ENCODE data around the gene NR6A1. TPM values are rescaled to one million over a fixed set of nuclear protein-coding genes. Genes with fewer than 3 reads are reported as not detected.

NR6A1 gene
- total RNA-seq, 1 experiment from 2014 or later, result 0.91 TPM

DNA sequence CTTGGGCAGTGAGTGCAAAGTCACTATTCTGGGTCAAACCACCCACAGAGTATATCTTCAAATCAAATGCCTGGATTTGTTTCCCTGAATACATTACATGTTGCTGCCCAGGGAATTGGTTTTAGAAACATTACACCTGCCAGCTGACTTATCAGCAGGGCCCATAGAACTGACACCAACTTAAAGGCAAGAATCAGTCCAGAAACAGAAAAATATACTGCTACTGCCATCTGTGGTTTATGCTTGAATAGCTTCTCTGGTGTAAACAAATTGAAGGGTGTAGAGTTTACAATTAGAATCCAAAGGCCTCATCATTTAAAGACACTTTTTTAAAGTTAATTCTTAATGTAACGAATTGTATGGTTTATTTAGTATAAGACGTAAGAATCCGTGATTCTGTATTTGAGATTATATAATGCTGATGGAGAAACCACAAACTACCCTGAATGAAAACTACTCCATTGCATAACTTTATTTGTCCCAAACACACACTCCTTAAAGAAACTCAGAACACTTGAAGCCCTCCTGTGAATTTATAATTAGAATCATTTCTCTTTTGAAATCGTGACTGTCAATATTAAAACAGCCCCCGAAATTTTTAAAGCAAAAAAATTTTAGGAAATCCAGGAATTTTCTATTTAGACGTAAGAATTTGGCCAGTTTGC, 6.2 kb downstream of the NR6A1 start:
- H3K9me3 Mint-ChIP-seq (ENCODE audit: unreplicated experiment), result no peaks in the 10 kb centered on the region
- CTCF ChIA-PET, result interaction anchor here (0.5 to 5.8 kb wide), 24 partner anchors 10 to 346 kb away, joined by 3 to 42 read pairs (median 4); partner anchors contain the start of gene WDR38
- intact Hi-C loops (cut with micrococcal nuclease), result loop anchor here (2.0 kb wide), 2 partner anchors 52 to 212 kb away; no protein-coding TSS in a partner anchor
- no TSS peak for BruUV-seq (replicated peaks)
- H3K27me3 Mint-ChIP-seq (ENCODE audit: insufficient read depth, unreplicated experiment), result no peaks in the 10 kb centered on the region
- H3K4me3 Mint-ChIP-seq (ENCODE audit: unreplicated experiment), result no peak overlapping the region
- TF ChIP-seq, protein P1, sequence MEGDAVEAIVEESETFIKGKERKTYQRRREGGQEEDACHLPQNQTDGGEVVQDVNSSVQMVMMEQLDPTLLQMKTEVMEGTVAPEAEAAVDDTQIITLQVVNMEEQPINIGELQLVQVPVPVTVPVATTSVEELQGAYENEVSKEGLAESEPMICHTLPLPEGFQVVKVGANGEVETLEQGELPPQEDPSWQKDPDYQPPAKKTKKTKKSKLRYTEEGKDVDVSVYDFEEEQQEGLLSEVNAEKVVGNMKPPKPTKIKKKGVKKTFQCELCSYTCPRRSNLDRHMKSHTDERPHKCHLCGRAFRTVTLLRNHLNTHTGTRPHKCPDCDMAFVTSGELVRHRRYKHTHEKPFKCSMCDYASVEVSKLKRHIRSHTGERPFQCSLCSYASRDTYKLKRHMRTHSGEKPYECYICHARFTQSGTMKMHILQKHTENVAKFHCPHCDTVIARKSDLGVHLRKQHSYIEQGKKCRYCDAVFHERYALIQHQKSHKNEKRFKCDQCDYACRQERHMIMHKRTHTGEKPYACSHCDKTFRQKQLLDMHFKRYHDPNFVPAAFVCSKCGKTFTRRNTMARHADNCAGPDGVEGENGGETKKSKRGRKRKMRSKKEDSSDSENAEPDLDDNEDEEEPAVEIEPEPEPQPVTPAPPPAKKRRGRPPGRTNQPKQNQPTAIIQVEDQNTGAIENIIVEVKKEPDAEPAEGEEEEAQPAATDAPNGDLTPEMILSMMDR (IDR thresholded peaks at IDR 0.05; ENCODE audit: unreplicated experiment), result peak; percentile 37
- H3K27ac Mint-ChIP-seq (ENCODE audit: low read depth, unreplicated experiment), result no peak overlapping the region
- POLR2A ChIA-PET, result interaction anchor here (0.6 to 2.0 kb wide), 7 partner anchors 11 to 109 kb away, joined by 3 to 8 read pairs (median 3); no protein-coding TSS in a partner anchor
- no peaks in the 10 kb centered on the region for H3K36me3 Mint-ChIP-seq (ENCODE audit: insufficient read depth, unreplicated experiment)
- peaks cover 11% of the 10 kb centered on the region for H3K4me1 Mint-ChIP-seq (ENCODE audit: insufficient read depth, unreplicated experiment)
- peak; percentile 35 for DNase-seq (ENCODE audit: unreplicated experiment)

DNA sequence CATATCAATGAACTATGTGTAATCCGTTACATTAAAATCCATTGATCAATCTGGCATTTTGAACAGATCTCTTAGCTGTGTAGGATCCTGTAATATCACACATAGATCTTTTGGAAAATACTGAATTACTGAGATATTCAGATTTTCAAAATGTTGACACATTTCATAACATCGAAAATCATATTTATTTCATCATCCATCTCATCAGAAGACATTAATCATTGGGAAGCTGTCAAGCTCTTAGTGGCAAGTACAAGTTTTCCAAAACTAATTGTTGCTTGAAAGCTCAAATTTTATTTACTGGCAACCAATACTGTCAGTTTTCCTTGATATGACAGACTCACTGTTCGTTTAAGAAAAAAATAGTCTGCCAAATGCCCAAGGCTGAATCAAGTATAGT, 8.5 kb downstream of the NR6A1 start:
- intact Hi-C loops (cut with micrococcal nuclease), result no loop called here

GRCh38 chr9:124761710-124762109, 9.4 kb downstream of the NR6A1 start:
- DNase-seq (ENCODE audit: unreplicated experiment), result no peak
- H3K9me3 Mint-ChIP-seq (ENCODE audit: unreplicated experiment), result no peaks in the 10 kb centered on the region
- H3K4me1 Mint-ChIP-seq (ENCODE audit: insufficient read depth, unreplicated experiment), result peaks cover 13% of the 10 kb centered on the region
- TF ChIP-seq, protein P1 (IDR thresholded peaks at IDR 0.05; ENCODE audit: unreplicated experiment), result no peak
- no peak overlapping the region for H3K27ac Mint-ChIP-seq (ENCODE audit: low read depth, unreplicated experiment)
- no peaks in the 10 kb centered on the region for H3K36me3 Mint-ChIP-seq (ENCODE audit: insufficient read depth, unreplicated experiment)
- ChIA-PET POLR2A (interaction anchor here (1.2 to 1.9 kb wide), 2 partner anchors 11 to 100 kb away, joined by 4 to 8 read pairs; no protein-coding TSS in a partner anchor), CTCF (interaction anchor here (0.6 to 5.8 kb wide), 5 partner anchors 11 to 144 kb away, joined by 3 to 40 read pairs (median 5); no protein-coding TSS in a partner anchor)
- intact Hi-C loops (cut with micrococcal nuclease), result no loop called here
- H3K27me3 Mint-ChIP-seq (ENCODE audit: insufficient read depth, unreplicated experiment), result no peaks in the 10 kb centered on the region
- BruUV-seq (replicated peaks), result no TSS peak
- H3K4me3 Mint-ChIP-seq (ENCODE audit: unreplicated experiment), result no peak overlapping the region

More for the DNA sequence above, 8.5 kb downstream of the NR6A1 start:
- no peaks in the 10 kb centered on the region for H3K9me3 Mint-ChIP-seq (ENCODE audit: unreplicated experiment)
- no peak overlapping the region for H3K4me3 Mint-ChIP-seq (ENCODE audit: unreplicated experiment)
- no peak overlapping the region for H3K27ac Mint-ChIP-seq (ENCODE audit: low read depth, unreplicated experiment)
- ChIA-PET POLR2A (interaction anchor here (1.2 to 1.9 kb wide), 3 partner anchors 9 to 99 kb away, joined by 3 to 8 read pairs (median 4); no protein-coding TSS in a partner anchor), CTCF (interaction anchor here (0.7 to 5.8 kb wide), 7 partner anchors 9 to 428 kb away, joined by 3 to 40 read pairs (median 5); partner anchors contain the start of gene NR6A1)
- no peaks in the 10 kb centered on the region for H3K36me3 Mint-ChIP-seq (ENCODE audit: insufficient read depth, unreplicated experiment)
- TF ChIP-seq, protein P1 (IDR thresholded peaks at IDR 0.05; ENCODE audit: unreplicated experiment), result no peak
- BruUV-seq (replicated peaks), result no TSS peak
- H3K4me1 Mint-ChIP-seq (ENCODE audit: insufficient read depth, unreplicated experiment), result peaks cover 13% of the 10 kb centered on the region
- DNase-seq (ENCODE audit: unreplicated experiment), result no peak
- H3K27me3 Mint-ChIP-seq (ENCODE audit: insufficient read depth, unreplicated experiment), result no peaks in the 10 kb centered on the region

DNA sequence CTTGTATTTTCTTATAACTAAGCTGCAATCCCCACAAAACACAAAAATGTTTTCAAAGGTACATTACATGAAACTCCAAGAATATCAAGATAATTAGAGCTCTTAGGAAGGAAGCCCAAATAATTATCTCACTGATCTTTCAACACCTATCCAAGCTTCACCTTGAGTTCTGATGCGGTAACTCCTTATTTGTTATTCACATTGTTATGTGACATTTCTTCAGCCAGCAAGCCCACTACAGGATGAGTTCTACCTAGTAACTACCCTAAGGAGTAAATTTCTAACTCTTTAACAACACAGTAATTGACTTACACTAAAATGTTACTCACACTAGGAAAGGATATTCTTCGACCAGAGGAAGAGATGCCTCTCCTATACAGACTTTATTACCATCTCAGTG, 9.9 kb downstream of the NR6A1 start:
- H3K36me3 Mint-ChIP-seq (ENCODE audit: insufficient read depth, unreplicated experiment), result no peaks in the 10 kb centered on the region
- H3K27ac Mint-ChIP-seq (ENCODE audit: low read depth, unreplicated experiment), result no peak overlapping the region
- BruUV-seq (replicated peaks), result no TSS peak
- no peak overlapping the region for H3K4me3 Mint-ChIP-seq (ENCODE audit: unreplicated experiment)
- no peak for DNase-seq (ENCODE audit: unreplicated experiment)
- H3K4me1 Mint-ChIP-seq (ENCODE audit: insufficient read depth, unreplicated experiment), result peaks cover 13% of the 10 kb centered on the region
- no peaks in the 10 kb centered on the region for H3K9me3 Mint-ChIP-seq (ENCODE audit: unreplicated experiment)
- POLR2A ChIA-PET, result interaction anchor here (1.9 kb wide), 1 partner anchor 10 kb away, joined by 8 read pairs; no protein-coding TSS in a partner anchor
- intact Hi-C loops (cut with micrococcal nuclease), result no loop called here
- TF ChIP-seq, protein P1 (IDR thresholded peaks at IDR 0.05; ENCODE audit: unreplicated experiment), result no peak
- CTCF ChIA-PET, result interaction anchor here (0.8 to 1.9 kb wide), 5 partner anchors 12 to 144 kb away, joined by 3 to 7 read pairs (median 3); no protein-coding TSS in a partner anchor
- no peaks in the 10 kb centered on the region for H3K27me3 Mint-ChIP-seq (ENCODE audit: insufficient read depth, unreplicated experiment)
